Endothelial cell of umbilical vein (primary cell): ENCODE measurements around the gene KCNQ2.

ENCODE experiments used
- EZH2 ChIP-seq: IDR thresholded peaks from 2 replicates; pipeline ENCODE4 v1.6.1; 2012; ENCODE audit warnings: borderline replicate concordance, low read depth, mild to moderate bottlenecking, moderate library complexity, low read length, inconsistent platforms; ENCODE audit not compliant: severe bottlenecking
- JUN ChIP-seq: IDR thresholded peaks from 2 replicates; pipeline ENCODE4 v1.6.1; 2011; ENCODE audit warnings: borderline replicate concordance, low read depth; ENCODE audit not compliant: insufficient read length, insufficient read depth
- MYC ChIP-seq: IDR thresholded peaks from one replicate; pipeline ENCODE4 v1.6.1; 2011; ENCODE audit warnings: mild to moderate bottlenecking, low read depth, low read length
- POLR2A ChIP-seq: IDR thresholded peaks from 2 replicates; pipeline ENCODE4 v1.6.1; 2012; ENCODE audit warnings: low read depth, mild to moderate bottlenecking, control low read depth, low read length
- POLR2AphosphoS5 ChIP-seq: IDR thresholded peaks from 2 replicates; pipeline ENCODE4 v1.6.1; 2012; ENCODE audit warnings: low read depth, mild to moderate bottlenecking, control low read depth, low read length, moderate library complexity; ENCODE audit not compliant: insufficient read depth
- TF ChIP-seq, protein P1 (sequence below): IDR thresholded peaks from 2 replicates; pipeline ENCODE4 v1.6.1; 2011; ENCODE audit not compliant: insufficient read depth, insufficient read length
- TF ChIP-seq, protein P2 (sequence below), 2 donors: IDR thresholded peaks; 1 replicate in 1 of 2; 2 replicates in 1 of 2; pipeline ENCODE4 v1.5.1; 2011; ENCODE audit warnings: low read length in 2 of 2, mild to moderate bottlenecking in 2 of 2, moderate library complexity in 2 of 2, control low read depth in 1 of 2, inconsistent platforms in 1 of 2, low read depth in 1 of 2; ENCODE audit not compliant: insufficient read depth in 1 of 2; ENCODE audit errors: extremely low read depth in 1 of 2

- TF ChIP-seq, protein P1, sequence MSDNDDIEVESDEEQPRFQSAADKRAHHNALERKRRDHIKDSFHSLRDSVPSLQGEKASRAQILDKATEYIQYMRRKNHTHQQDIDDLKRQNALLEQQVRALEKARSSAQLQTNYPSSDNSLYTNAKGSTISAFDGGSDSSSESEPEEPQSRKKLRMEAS = no peak
- TF ChIP-seq, protein P2, sequence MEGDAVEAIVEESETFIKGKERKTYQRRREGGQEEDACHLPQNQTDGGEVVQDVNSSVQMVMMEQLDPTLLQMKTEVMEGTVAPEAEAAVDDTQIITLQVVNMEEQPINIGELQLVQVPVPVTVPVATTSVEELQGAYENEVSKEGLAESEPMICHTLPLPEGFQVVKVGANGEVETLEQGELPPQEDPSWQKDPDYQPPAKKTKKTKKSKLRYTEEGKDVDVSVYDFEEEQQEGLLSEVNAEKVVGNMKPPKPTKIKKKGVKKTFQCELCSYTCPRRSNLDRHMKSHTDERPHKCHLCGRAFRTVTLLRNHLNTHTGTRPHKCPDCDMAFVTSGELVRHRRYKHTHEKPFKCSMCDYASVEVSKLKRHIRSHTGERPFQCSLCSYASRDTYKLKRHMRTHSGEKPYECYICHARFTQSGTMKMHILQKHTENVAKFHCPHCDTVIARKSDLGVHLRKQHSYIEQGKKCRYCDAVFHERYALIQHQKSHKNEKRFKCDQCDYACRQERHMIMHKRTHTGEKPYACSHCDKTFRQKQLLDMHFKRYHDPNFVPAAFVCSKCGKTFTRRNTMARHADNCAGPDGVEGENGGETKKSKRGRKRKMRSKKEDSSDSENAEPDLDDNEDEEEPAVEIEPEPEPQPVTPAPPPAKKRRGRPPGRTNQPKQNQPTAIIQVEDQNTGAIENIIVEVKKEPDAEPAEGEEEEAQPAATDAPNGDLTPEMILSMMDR (IDR thresholded peaks at IDR 0.05; ENCODE audit: extremely low read depth in 1 of 2, insufficient read depth in 1 of 2, low read depth in 1 of 2, low read length in 2 of 2) = no peak
- TF ChIP-seq JUN = no peak
- no peak for TF ChIP-seq EZH2
- no peak for TF ChIP-seq POLR2AphosphoS5
- no peak for TF ChIP-seq POLR2A
- no peak for TF ChIP-seq MYC
Measured at GRCh38 chr20:63459070-63459380, 13.4 kb downstream of the KCNQ2 start.
